Stomach (tissue), 4 donors: ENCODE data around the gene GAMT.

Source experiments
- POLR2A ChIP-seq, 4 donors: fragments of 450-650 bp; IDR thresholded peaks; one replicate each; pipeline ENCODE4 v1.6.1; 2016; ENCODE audit warnings: antibody characterized with exemption in 4 of 4, control low read depth in 2 of 4, mild to moderate bottlenecking in 1 of 4, moderate library complexity in 1 of 4
- TF ChIP-seq, protein P1 (sequence below), 7 experiments: fragments of 450-650 bp in 4 of 7; fragments of 200-600 bp in 3 of 7; sonication (generic) in 3 of 7; IDR thresholded peaks; one replicate each; pipeline ENCODE4 v1.5.1; 2016 to 2019; ENCODE audit warnings: antibody characterized with exemption in 7 of 7, control low read depth in 2 of 7, mild to moderate bottlenecking in 1 of 7

DNA sequence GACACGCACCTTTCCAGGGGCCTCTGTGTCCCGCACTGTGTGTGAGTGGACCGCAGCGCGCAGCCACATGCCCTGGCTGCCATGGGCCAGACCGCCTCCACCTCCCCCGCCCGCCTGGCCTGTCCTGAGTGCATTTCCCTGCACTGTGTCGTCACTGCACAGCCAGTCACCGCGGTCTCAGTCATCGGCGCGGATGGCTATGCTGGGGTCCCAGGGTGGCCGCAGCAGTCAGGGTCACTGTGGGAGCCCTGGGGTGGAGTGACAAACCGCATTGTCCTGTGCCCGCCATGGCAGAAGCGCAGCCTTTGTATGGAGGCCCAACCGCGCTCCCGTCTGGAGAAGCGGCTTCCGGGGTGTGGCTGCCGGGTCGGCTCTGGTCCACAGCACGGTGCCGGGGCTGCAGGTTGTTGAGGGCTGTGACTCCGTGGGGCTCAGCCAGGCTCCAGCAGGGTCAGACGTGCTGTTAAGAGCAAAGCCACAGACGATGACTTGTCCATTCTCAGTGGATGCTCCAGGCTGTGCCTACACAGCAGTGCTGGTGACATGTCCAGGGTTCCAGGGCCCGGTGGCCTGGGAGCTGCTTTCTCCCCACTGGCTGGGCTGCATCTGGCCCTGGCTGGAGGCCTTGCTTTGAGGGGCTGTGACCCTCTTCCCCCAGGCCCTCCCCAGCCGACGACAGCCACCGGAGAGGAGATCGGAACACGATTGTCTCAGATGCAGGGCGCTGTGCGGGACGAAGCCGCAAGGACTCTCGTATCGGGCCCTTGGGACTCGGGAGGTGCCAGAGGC is 24.0 kb downstream of the GAMT start:
- TF ChIP-seq, protein P1, sequence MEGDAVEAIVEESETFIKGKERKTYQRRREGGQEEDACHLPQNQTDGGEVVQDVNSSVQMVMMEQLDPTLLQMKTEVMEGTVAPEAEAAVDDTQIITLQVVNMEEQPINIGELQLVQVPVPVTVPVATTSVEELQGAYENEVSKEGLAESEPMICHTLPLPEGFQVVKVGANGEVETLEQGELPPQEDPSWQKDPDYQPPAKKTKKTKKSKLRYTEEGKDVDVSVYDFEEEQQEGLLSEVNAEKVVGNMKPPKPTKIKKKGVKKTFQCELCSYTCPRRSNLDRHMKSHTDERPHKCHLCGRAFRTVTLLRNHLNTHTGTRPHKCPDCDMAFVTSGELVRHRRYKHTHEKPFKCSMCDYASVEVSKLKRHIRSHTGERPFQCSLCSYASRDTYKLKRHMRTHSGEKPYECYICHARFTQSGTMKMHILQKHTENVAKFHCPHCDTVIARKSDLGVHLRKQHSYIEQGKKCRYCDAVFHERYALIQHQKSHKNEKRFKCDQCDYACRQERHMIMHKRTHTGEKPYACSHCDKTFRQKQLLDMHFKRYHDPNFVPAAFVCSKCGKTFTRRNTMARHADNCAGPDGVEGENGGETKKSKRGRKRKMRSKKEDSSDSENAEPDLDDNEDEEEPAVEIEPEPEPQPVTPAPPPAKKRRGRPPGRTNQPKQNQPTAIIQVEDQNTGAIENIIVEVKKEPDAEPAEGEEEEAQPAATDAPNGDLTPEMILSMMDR (IDR thresholded peaks at IDR 0.05): no peak
- TF ChIP-seq POLR2A (IDR thresholded peaks at IDR 0.05): no peak
